Omental fat pad (tissue), 4 donors: Measurements from ENCODE around the gene NRL. TPM values are rescaled to one million over a fixed set of nuclear protein-coding genes. Genes with fewer than 3 reads are reported as not detected.

Experiments
- ATAC-seq: fragments of 150-250 bp; one replicate; pipeline ENCODE4 v1.9.1; 2016; ENCODE audit warnings: mild to moderate bottlenecking, moderate library complexity; ENCODE audit not compliant: low FRiP score
- DNase-seq: peaks from one replicate; pipeline ENCODE4 v3.0.0-alpha.2; 2019; ENCODE audit warnings: low spot score
- CTCF ChIP-seq, 3 donors: fragments of 450-650 bp; IDR thresholded peaks; one replicate each; pipeline ENCODE4 v1.5.1; 2016 to 2017; ENCODE audit warnings: antibody characterized with exemption in 3 of 3, mild to moderate bottlenecking in 3 of 3, moderate library complexity in 2 of 3
- total RNA-seq, 4 donors: library from RNA; depleted of rRNA; stranded (reverse); fragments of >200 nt; gene quantifications; one replicate each; pipeline ENCODE4 v1.1.0, GENCODE V29; 2016

NRL gene
- total RNA-seq, 4 donors from 2014 or later, result 0.94 to 4.3 (median 1.3) TPM

GRCh38 chr14:24075485-24076301, 39.1 kb downstream of the NRL start:
- DNase-seq (no peak), ATAC-seq (no peak)
- TF ChIP-seq CTCF (IDR thresholded peaks at IDR 0.05), result no peak

DNA sequence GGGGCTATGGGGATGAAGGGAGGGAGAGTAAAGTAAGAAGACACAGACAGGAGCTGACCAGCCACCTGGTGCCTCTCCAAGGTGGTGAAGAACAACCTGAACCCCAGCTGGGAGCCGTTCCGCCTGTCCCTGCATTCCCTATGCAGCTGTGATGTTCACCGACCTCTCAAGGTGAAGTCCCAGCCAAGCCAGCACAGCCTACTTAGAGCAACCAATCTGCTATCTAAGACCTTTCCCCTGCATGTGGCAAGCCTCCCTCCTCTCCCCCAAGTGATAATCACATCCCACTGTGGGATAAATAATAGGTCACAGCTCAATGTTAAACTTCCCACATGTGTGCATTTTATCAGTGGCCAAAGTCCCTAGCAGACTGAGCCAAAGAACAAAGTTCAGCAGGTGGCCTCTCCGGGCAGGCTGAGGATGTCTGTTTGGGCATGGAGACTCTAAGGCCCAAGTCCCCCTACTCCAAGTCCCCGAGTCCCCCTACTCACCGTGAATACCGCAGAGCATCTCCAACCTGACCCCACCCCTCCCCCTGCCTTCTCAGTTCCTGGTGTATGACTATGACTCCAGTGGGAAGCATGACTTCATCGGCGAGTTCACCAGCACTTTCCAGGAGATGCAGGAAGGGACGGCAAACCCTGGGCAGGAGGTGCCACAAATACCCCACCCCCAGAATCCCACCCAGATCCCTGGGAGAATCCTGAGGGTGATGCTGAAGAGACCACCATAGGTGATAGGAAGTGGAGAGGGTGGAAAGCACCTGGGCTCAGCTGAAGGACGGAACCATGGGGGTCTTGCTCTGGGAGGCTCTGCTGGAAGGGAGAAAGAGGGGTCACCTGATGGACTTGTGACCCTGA, 39.9 kb downstream of the NRL start:
- no peak for TF ChIP-seq CTCF (IDR thresholded peaks at IDR 0.05)
- ATAC-seq (no peak), DNase-seq (no peak)

- ATAC-seq (no peak), DNase-seq (no peak)
- TF ChIP-seq CTCF (IDR thresholded peaks at IDR 0.05), result no peak
Observed at GRCh38 chr14:24072881-24073877, 41.6 kb downstream of the NRL start.

GRCh38 chr14:24072436-24072835, 42.3 kb downstream of the NRL start:
- DNase-seq, result no peak
- no peak for ATAC-seq
- no peak for TF ChIP-seq CTCF (IDR thresholded peaks at IDR 0.05)

DNA sequence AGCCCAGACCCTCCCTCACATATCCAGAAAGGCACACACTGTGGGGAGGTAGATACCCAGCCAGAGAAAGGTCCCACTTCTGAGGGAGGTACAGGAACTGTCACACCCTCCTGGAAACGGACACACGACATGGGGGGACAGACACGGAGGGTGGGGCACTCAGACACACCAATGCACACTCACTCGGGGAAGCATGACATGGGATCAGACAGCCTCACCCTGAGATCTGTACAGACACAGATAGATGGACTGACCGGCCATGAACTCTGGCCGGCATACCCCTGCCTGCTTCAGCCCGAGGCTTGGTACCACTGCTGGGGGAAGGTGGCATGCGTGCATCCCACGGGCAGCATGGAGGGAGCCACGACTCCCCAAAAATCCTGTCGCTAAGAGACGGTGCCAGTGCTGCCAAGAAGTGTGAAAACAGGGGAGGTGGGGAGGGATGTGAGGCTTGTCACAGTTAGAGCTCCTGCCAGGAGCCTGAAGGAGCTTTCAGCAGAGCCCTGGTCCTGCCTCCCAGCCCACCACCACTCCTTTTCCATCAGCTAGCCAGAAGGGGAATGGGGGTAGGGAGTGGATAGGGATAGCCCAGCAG, 42.8 kb downstream of the NRL start:
- no peak for TF ChIP-seq CTCF (IDR thresholded peaks at IDR 0.05)
- no peak for ATAC-seq
- no peak for DNase-seq

DNA sequence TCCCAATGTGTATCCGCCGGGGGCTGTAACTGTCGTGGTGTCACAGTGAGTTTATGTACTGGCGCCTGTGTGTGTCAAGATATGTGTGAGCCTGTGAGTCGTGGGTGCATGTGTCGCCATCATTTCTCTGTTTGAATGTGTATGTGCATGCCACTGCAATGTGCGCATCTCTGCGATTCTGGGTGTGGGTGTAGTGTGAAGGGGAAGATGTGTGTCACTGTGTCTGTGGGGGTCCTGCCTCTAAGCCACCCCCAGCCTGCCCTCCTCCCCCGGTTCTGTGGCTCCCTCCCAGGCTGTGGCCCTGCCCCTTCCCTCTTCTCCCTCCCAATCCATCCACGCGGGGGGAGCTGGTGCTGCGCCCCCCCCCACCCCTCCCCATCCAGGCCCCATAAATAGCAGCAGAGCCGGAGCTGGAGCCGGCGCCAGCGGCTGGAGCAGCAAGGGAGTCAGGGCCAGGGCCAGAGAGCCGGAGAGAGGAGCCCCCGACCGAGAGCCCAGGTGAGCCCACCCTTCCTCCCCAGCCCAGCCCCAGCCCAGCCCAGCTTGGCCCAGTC, 43.5 kb downstream of the NRL start, which contains the start of gene CPNE6:
TSS of gene CPNE6 (plus strand) at position 419 of the 554 bp plus-strand sequence. CDS start 1,375 bp downstream, outside the sequence.
- ATAC-seq, result no peak
- no peak for DNase-seq
- TF ChIP-seq CTCF (IDR thresholded peaks at IDR 0.05), result no peak
